HK-2 (cell line): Measurements from ENCODE around the gene MARCO.
"Not testable (repeated sequence)": the region's sequence is repeated elsewhere in the genome, so short reads cannot be mapped to it uniquely, and the experiment has no call there.

Experiments
- DNase-seq: peaks from one replicate; pipeline ENCODE4 v3.0.0-alpha.2; 2018; ENCODE audit not compliant: unreplicated experiment

Gene MARCO

GRCh38 chr2:118974103-118974993, 32.4 kb downstream of the MARCO start:
- DNase-seq, result peak; percentile 10

- no peak for DNase-seq
Observed at GRCh38 chr2:118975133-118975532, 33.1 kb downstream of the MARCO start.

- no peak for DNase-seq
Observed at GRCh38 chr2:118978064-118978463, 36.1 kb downstream of the MARCO start.

- DNase-seq, result no peak
Observed at GRCh38 chr2:118979152-118979861, 37.3 kb downstream of the MARCO start.

- DNase-seq, result no peak
Observed at GRCh38 chr2:118980022-118980421, 38.0 kb downstream of the MARCO start.

- DNase-seq, result no peak
Observed at GRCh38 chr2:118980573-118980972, 38.6 kb downstream of the MARCO start.

- no peak for DNase-seq
Observed at GRCh38 chr2:118981632-118982031, 39.6 kb downstream of the MARCO start.

GRCh38 chr2:118982039-118982438, 40.0 kb downstream of the MARCO start:
- no peak for DNase-seq

- DNase-seq, result no peak
Observed at GRCh38 chr2:118983133-118983532, 41.1 kb downstream of the MARCO start.

- no peak for DNase-seq
Observed at GRCh38 chr2:118983915-118984314, 41.9 kb downstream of the MARCO start.

GRCh38 chr2:118986738-118987137, 44.7 kb downstream of the MARCO start:
- no peak for DNase-seq

GRCh38 chr2:118987886-118988285, 45.9 kb downstream of the MARCO start:
- DNase-seq, result no peak

GRCh38 chr2:118988706-118989105, 46.7 kb downstream of the MARCO start:
- DNase-seq, result no peak

GRCh38 chr2:118989481-118989880, 47.5 kb downstream of the MARCO start:
- DNase-seq, result no peak

GRCh38 chr2:118990757-118991545, 49.0 kb downstream of the MARCO start:
- DNase-seq, result no peak

- DNase-seq, result no peak
Observed at GRCh38 chr2:118991554-118991953, 49.6 kb downstream of the MARCO start.

GRCh38 chr2:118992740-118993391, 50.9 kb downstream of the MARCO start:
- no peak for DNase-seq

GRCh38 chr2:118993392-118993752, 51.4 kb downstream of the MARCO start:
- DNase-seq, result no peak

- no peak for DNase-seq
Observed at GRCh38 chr2:118994172-118994700, 52.2 kb downstream of the MARCO start.

GRCh38 chr2:118994778-118995177, 52.8 kb downstream of the MARCO start:
- no peak for DNase-seq

- not testable (repeated sequence) for DNase-seq
Observed at GRCh38 chr2:119003856-119004255, 61.9 kb downstream of the MARCO start.

GRCh38 chr2:119004602-119005001, 62.6 kb downstream of the MARCO start:
- DNase-seq, result no peak
